ENCODE results near the gene PPP1R1A.

- TF ChIP-seq MAZ (CRISPR knock-in tag; conservative IDR thresholded peaks at IDR 0.05 in 1 of 2, IDR thresholded peaks at IDR 0.05 in 1 of 2): no peak
- TF ChIP-seq, protein P1, sequence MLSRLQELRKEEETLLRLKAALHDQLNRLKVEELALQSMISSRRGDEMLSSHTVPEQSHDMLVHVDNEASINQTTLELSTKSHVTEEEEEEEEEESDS (CRISPR knock-in tag; IDR thresholded peaks at IDR 0.05): no peak
- TF ChIP-seq, protein P2, sequence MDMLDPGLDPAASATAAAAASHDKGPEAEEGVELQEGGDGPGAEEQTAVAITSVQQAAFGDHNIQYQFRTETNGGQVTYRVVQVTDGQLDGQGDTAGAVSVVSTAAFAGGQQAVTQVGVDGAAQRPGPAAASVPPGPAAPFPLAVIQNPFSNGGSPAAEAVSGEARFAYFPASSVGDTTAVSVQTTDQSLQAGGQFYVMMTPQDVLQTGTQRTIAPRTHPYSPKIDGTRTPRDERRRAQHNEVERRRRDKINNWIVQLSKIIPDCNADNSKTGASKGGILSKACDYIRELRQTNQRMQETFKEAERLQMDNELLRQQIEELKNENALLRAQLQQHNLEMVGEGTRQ (CRISPR knock-in tag; IDR thresholded peaks at IDR 0.05): no peak
- TF ChIP-seq, protein P3, sequence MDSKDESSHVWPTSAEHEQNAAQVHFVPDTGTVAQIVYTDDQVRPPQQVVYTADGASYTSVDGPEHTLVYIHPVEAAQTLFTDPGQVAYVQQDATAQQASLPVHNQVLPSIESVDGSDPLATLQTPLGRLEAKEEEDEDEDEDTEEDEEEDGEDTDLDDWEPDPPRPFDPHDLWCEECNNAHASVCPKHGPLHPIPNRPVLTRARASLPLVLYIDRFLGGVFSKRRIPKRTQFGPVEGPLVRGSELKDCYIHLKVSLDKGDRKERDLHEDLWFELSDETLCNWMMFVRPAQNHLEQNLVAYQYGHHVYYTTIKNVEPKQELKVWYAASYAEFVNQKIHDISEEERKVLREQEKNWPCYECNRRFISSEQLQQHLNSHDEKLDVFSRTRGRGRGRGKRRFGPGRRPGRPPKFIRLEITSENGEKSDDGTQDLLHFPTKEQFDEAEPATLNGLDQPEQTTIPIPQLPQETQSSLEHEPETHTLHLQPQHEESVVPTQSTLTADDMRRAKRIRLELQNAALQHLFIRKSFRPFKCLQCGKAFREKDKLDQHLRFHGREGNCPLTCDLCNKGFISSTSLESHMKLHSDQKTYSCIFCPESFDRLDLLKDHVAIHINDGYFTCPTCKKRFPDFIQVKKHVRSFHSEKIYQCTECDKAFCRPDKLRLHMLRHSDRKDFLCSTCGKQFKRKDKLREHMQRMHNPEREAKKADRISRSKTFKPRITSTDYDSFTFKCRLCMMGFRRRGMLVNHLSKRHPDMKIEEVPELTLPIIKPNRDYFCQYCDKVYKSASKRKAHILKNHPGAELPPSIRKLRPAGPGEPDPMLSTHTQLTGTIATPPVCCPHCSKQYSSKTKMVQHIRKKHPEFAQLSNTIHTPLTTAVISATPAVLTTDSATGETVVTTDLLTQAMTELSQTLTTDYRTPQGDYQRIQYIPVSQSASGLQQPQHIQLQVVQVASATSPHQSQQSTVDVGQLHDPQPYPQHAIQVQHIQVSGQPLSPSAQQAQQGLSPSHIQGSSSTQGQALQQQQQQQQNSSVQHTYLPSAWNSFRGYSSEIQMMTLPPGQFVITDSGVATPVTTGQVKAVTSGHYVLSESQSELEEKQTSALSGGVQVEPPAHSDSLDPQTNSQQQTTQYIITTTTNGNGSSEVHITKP (IDR thresholded peaks at IDR 0.05; ENCODE audit: partially characterized antibody): no peak
- no peak for TF ChIP-seq ZNF311 (CRISPR knock-in tag; IDR thresholded peaks at IDR 0.05)
- no peak for TF ChIP-seq ZNF76 (CRISPR knock-in tag; IDR thresholded peaks at IDR 0.05; ENCODE audit: borderline replicate concordance)
- TF ChIP-seq RFX5 (IDR thresholded peaks at IDR 0.05; ENCODE audit: low read depth, low read length): no peak
- no peak for TF ChIP-seq POLR2A (conservative IDR thresholded peaks at IDR 0.05)
- TF ChIP-seq MCM2 (IDR thresholded peaks at IDR 0.05; ENCODE audit: low read depth): no peak
Measured at GRCh38 chr12:54634795-54635194, 46.3 kb upstream of the PPP1R1A start, which contains the start of gene LACRT.
